Neuronal stem cell (in vitro differentiated cells): ENCODE measurements around the gene MFSD6.

Experiments used
- DNase-seq: peaks from one replicate; pipeline ENCODE4 v3.0.0-alpha.2; 2013; ENCODE audit warnings: low spot score
- H2AFZ ChIP-seq: one replicate; pipeline ENCODE4 v1.6.1; 2013; ENCODE audit warnings: mild to moderate bottlenecking, low read length, inconsistent platforms
- H2AK5ac ChIP-seq: 2 replicates; pipeline ENCODE4 v1.6.1; 2013; ENCODE audit warnings: low read depth, mild to moderate bottlenecking, inconsistent platforms, low read length, moderate library complexity, mixed read lengths
- H2BK120ac ChIP-seq: 2 replicates; pipeline ENCODE4 v1.6.1; 2013; ENCODE audit warnings: low read depth, mild to moderate bottlenecking, inconsistent platforms, low read length, moderate library complexity, mixed read lengths
- H2BK12ac ChIP-seq: one replicate; pipeline ENCODE4 v1.6.1; 2013; ENCODE audit warnings: low read length, inconsistent platforms
- H2BK15ac ChIP-seq: 2 replicates; pipeline ENCODE4 v1.6.1; 2013; ENCODE audit warnings: mild to moderate bottlenecking, low read length, inconsistent platforms, mixed read lengths
- H2BK5ac ChIP-seq: one replicate; pipeline ENCODE4 v1.6.1; 2013; ENCODE audit warnings: inconsistent platforms, mild to moderate bottlenecking, low read length, moderate library complexity
- H3K14ac ChIP-seq: one replicate; pipeline ENCODE4 v1.6.1; 2013; ENCODE audit warnings: low read length, inconsistent platforms
- H3K18ac ChIP-seq: 2 replicates; pipeline ENCODE4 v1.6.1; 2013; ENCODE audit warnings: low read length, inconsistent platforms
- H3K23ac ChIP-seq: 2 replicates; pipeline ENCODE4 v1.6.1; 2013; ENCODE audit warnings: low read depth, mild to moderate bottlenecking, mixed read lengths, low read length, inconsistent platforms; ENCODE audit not compliant: poor library complexity
- H3K27ac ChIP-seq: replicated peaks from 3 replicates; pipeline ENCODE4 v1.5.1; 2013; ENCODE audit warnings: low read length, inconsistent platforms
- H3K27me3 ChIP-seq, 3 experiments: 2 replicates each; pipeline ENCODE4 v1.6.1; 2013; ENCODE audit warnings: low read length in 3 of 3, mild to moderate bottlenecking in 2 of 3, inconsistent platforms in 1 of 3, low read depth in 1 of 3, mixed read lengths in 1 of 3, moderate library complexity in 1 of 3; ENCODE audit not compliant: control insufficient read depth in 3 of 3, insufficient read depth in 3 of 3
- H3K36me3 ChIP-seq, 2 donors: replicated peaks in 1 of 2; 2 replicates each; pipeline ENCODE4 v1.6.1; 2013; ENCODE audit warnings: low read length in 2 of 2; ENCODE audit not compliant: control insufficient read depth in 2 of 2, insufficient read depth in 2 of 2
- H3K4ac ChIP-seq: 2 replicates; pipeline ENCODE4 v1.6.1; 2013; ENCODE audit warnings: inconsistent platforms, mild to moderate bottlenecking, low read length, moderate library complexity
- H3K4me1 ChIP-seq, 2 donors: 1 replicate in 1 of 2; 2 replicates in 1 of 2; pipeline ENCODE4 v1.6.1; 2013; ENCODE audit warnings: low read length in 2 of 2, low read depth in 1 of 2; ENCODE audit not compliant: control insufficient read depth in 2 of 2, insufficient read depth in 1 of 2
- H3K4me2 ChIP-seq: one replicate; pipeline ENCODE4 v1.6.1; 2013; ENCODE audit warnings: mild to moderate bottlenecking, low read length, inconsistent platforms; ENCODE audit not compliant: insufficient read depth, poor library complexity, severe bottlenecking
- H3K4me3 ChIP-seq, 2 donors: 2 replicates each; pipeline ENCODE4 v1.5.1; 2013; ENCODE audit warnings: low read length in 2 of 2, mild to moderate bottlenecking in 2 of 2, inconsistent platforms in 1 of 2, moderate library complexity in 1 of 2
- H3K79me1 ChIP-seq: one replicate; pipeline ENCODE4 v1.6.1; 2013; ENCODE audit warnings: low read depth, mild to moderate bottlenecking, inconsistent platforms, low read length, moderate library complexity
- H3K9ac ChIP-seq: one replicate; pipeline ENCODE4 v1.6.1; 2013; ENCODE audit warnings: mild to moderate bottlenecking, low read depth, low read length, inconsistent platforms; ENCODE audit not compliant: poor library complexity
- H3K9me3 ChIP-seq, 2 donors: replicated peaks in 1 of 2; 2 replicates each; pipeline versions ENCODE3 to v1.6.1; 2013; ENCODE audit warnings: low read length in 2 of 2, mild to moderate bottlenecking in 2 of 2, inconsistent platforms in 1 of 2, low read depth in 1 of 2, mixed read lengths in 1 of 2, moderate library complexity in 1 of 2; ENCODE audit not compliant: control insufficient read depth in 2 of 2, insufficient read depth in 1 of 2
- H4K8ac ChIP-seq: one replicate; pipeline ENCODE4 v1.6.1; 2013; ENCODE audit warnings: low read depth, mild to moderate bottlenecking, inconsistent platforms, low read length, moderate library complexity
- H4K91ac ChIP-seq: one replicate; pipeline ENCODE4 v1.6.1; 2013; ENCODE audit warnings: low read length, low read depth, mild to moderate bottlenecking, inconsistent platforms; ENCODE audit not compliant: poor library complexity
- WGBS, 2 donors: extraction: QIAGEN DNeasy Blood & Tissue Kit; methylation state at CpG; one replicate each; pipeline ENCODE4 v1.1.7; 2013; ENCODE audit warnings: missing lambda C conversion rate in 2 of 2, mixed read lengths in 1 of 2; ENCODE audit not compliant: insufficient read length in 2 of 2, insufficient replicate concordance in 1 of 2; ENCODE audit errors: extremely low coverage in 2 of 2; 5-methylcytosine and 5-hydroxymethylcytosine counted together

Gene MFSD6

DNA sequence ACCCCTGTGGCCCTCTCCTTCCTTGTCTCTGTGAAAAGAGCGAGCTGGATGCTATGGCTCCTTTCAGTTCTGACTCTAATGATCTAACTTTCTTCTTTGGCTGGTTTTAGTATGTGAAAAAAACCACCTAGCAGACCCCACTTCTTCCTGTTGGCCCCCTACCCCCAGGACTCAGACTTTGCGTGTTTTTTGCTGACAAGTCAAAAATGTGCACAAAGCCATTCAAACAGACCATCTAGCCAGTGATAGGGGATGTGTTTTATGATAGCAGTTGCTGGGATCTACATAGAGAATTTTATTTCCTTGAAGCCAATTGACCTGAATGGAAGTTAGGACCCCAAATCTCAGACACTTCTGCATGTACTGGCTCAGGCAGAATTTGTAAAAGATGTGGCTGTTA, 49.1 kb downstream of the MFSD6 start:
- Histone ChIP-seq H3K9me3 (no peaks in the 10 kb centered on the region), H4K8ac (no peak overlapping the region), H3K18ac (no peak overlapping the region), H3K4me2 (no peak overlapping the region), H3K23ac (no peak overlapping the region), H3K79me1 (no peaks in the 10 kb centered on the region), H2BK5ac (no peak overlapping the region), H2BK12ac (no peak overlapping the region), H3K27me3 (no peaks in the 10 kb centered on the region), H3K4ac (no peak overlapping the region), H3K9ac (no peak overlapping the region), H3K4me3 (no peak overlapping the region), H2AFZ (no peak overlapping the region), H3K14ac (no peak overlapping the region), H3K4me1 (no peaks in the 10 kb centered on the region), H4K91ac (no peak overlapping the region), H2BK120ac (no peak overlapping the region), H2AK5ac (no peak overlapping the region), H3K36me3 (no peaks in the 10 kb centered on the region), H2BK15ac (no peak overlapping the region), H3K27ac (no peak overlapping the region)
- no CpG with 5 or more reads among the region's 2 CpGs for WGBS, 2 donors
- DNase-seq = no peak

DNA sequence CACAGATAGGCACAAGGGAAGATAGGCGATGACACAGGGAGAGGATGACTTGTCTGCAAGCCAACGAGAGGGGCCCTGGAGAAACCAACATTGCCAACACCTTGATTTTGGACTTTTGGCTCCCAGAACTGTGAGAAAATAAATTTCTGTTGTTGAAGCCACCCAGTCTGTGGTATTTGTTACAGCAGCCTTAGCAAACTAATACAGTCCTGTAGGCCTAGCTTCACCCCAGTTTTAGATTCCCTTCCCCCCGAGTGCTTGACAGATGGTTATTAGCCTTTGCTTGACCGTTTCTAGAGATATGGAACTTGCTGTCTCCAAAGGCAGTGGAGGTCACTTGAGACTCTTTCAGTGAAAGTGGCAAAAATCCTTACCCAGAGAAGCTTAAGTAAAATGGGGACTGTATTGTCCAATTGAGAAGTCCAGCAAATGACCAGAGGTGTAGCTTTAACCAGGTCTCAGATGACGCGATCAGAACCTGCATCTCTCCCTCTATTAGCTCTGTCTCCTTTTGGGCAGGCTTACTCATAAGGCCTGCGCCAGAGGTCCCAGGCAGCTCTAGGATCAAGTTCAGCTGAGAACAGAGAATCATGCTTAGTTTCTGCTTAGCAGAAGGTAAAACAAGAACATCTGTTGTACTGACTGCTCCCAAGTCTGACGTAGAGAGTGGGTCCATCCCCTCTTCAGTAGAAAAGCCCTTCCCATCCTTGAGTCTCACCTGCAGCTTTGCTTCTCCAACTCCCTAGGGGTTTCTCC, 50.4 kb downstream of the MFSD6 start:
- no peak overlapping the region for H2BK5ac ChIP-seq
- no peak overlapping the region for H4K91ac ChIP-seq
- peaks cover 0 to 2% of the 10 kb centered on the region in 2 donors for H3K4me1 ChIP-seq
- no peaks in the 10 kb centered on the region for H3K79me1 ChIP-seq
- no peak overlapping the region for H2BK12ac ChIP-seq
- no peak overlapping the region for H3K4me3 ChIP-seq
- H3K27ac ChIP-seq = no peak overlapping the region
- no peaks in the 10 kb centered on the region for H3K9me3 ChIP-seq
- no peak overlapping the region for H3K14ac ChIP-seq
- no peak overlapping the region for H3K18ac ChIP-seq
- no peak overlapping the region for H4K8ac ChIP-seq
- DNase-seq = no peak
- no peak overlapping the region for H3K4ac ChIP-seq
- H2BK120ac ChIP-seq = no peak overlapping the region
- H3K4me2 ChIP-seq = no peak overlapping the region
- no peak overlapping the region for H3K9ac ChIP-seq
- H2BK15ac ChIP-seq = no peak overlapping the region
- H3K36me3 ChIP-seq = no peaks in the 10 kb centered on the region
- WGBS, 2 donors = no CpG with 5 or more reads among the region's 8 CpGs
- H3K23ac ChIP-seq = no peak overlapping the region
- H2AK5ac ChIP-seq = no peak overlapping the region
- no peak overlapping the region for H2AFZ ChIP-seq
- H3K27me3 ChIP-seq = no peaks in the 10 kb centered on the region

DNA sequence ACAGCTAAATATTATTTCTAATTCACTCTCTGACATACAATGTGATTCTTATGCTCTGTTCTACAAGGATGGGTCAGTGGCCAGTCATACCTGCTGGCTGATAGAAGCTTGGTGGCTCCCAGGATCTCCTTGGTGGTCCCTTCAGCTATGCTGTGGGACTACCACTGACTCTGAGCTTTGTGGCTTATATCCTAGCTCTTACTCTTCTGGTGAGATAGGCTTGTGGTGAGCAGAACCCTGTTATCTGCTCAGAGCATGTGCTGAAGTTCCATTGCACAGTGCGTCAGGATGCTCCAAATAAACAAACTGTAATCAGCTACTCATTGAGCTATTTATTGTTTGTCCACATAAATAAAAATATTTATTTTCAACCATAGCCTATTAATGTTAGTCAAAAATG, 51.7 kb downstream of the MFSD6 start:
- Histone ChIP-seq H4K91ac (no peak overlapping the region), H2BK5ac (no peak overlapping the region), H3K14ac (no peak overlapping the region), H2BK120ac (no peak overlapping the region), H3K36me3 (no peaks in the 10 kb centered on the region), H2BK15ac (no peak overlapping the region), H3K23ac (no peak overlapping the region), H3K9ac (no peak overlapping the region), H2AK5ac (no peak overlapping the region), H3K79me1 (no peaks in the 10 kb centered on the region), H3K4ac (no peak overlapping the region), H3K4me3 (no peak overlapping the region), H3K4me1 (peaks cover 0 to 2% of the 10 kb centered on the region in 2 donors), H3K18ac (no peak overlapping the region), H3K27ac (no peak overlapping the region), H4K8ac (no peak overlapping the region), H3K9me3 (no peaks in the 10 kb centered on the region), H2AFZ (no peak overlapping the region), H3K27me3 (no peaks in the 10 kb centered on the region), H3K4me2 (no peak overlapping the region), H2BK12ac (no peak overlapping the region)
- no peak for DNase-seq
- WGBS, 2 donors = no CpG with 5 or more reads among the region's 1 CpG

DNA sequence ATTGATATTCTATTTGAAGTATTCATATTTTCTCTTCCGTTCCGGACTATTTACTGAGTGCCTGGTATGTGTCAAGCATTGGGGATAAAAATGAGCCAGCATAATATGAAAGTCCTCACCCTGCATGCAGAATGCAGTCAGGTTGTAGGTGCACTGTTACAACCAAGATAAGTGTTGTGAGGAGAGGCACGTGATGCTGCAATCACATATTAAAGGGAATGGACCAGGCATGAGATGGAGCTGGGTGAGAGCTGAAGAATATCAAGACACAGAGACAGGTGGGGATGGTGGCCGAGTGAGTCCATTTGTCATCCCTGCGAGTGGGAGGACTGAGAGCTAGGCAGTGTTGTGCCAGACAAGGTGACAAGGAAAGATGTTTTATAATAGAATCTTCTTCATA, 52.3 kb downstream of the MFSD6 start:
- no peak overlapping the region for H2BK12ac ChIP-seq
- no peak overlapping the region for H2AFZ ChIP-seq
- H2BK120ac ChIP-seq = no peak overlapping the region
- H3K4me1 ChIP-seq = peaks cover 0 to 2% of the 10 kb centered on the region in 2 donors
- H3K18ac ChIP-seq = no peak overlapping the region
- H3K4me2 ChIP-seq = no peak overlapping the region
- H2BK15ac ChIP-seq = no peak overlapping the region
- no peaks in the 10 kb centered on the region for H3K36me3 ChIP-seq
- H3K4me3 ChIP-seq = no peak overlapping the region
- H3K14ac ChIP-seq = no peak overlapping the region
- H3K79me1 ChIP-seq = no peaks in the 10 kb centered on the region
- H3K9ac ChIP-seq = no peak overlapping the region
- H3K23ac ChIP-seq = peak overlapping the region; percentile 56
- no peaks in the 10 kb centered on the region for H3K9me3 ChIP-seq
- no peak overlapping the region for H3K27ac ChIP-seq
- no peak overlapping the region for H4K8ac ChIP-seq
- DNase-seq = no peak
- no peak overlapping the region for H2AK5ac ChIP-seq
- no peaks in the 10 kb centered on the region for H3K27me3 ChIP-seq
- no peak overlapping the region for H3K4ac ChIP-seq
- no peak overlapping the region for H4K91ac ChIP-seq
- H2BK5ac ChIP-seq = no peak overlapping the region
- WGBS, 2 donors = no CpG with 5 or more reads among the region's 5 CpGs
